Endometrium (tissue), 2 donors: ENCODE data around the gene KRTAP5-9.
"Not testable (repeated sequence)": the region's sequence is repeated elsewhere in the genome, so short reads cannot be mapped to it uniquely, and the experiment has no call there.

ENCODE experiments used
- FAIRE-seq: peaks from 2 replicates; lab custom pipeline; 2012; peaks lifted over from hg19 to GRCh38; lab: Jason Lieb, UNC
- donor health status: control.
- donor health status: control.

Gene KRTAP5-9

GRCh38 chr11:71563406-71563805, 15.2 kb downstream of the KRTAP5-9 start:
- FAIRE-seq, result no peak

GRCh38 chr11:71564430-71564829, 16.2 kb downstream of the KRTAP5-9 start:
- no peak for FAIRE-seq

GRCh38 chr11:71565263-71565662, 17.0 kb downstream of the KRTAP5-9 start, which contains the start of gene KRTAP5-10:
Gene KRTAP5-10, plus strand, starts transcription at chr11:71565563. Its CDS starts 25 bp downstream, at chr11:71565588.
- FAIRE-seq, result no peak

DNA sequence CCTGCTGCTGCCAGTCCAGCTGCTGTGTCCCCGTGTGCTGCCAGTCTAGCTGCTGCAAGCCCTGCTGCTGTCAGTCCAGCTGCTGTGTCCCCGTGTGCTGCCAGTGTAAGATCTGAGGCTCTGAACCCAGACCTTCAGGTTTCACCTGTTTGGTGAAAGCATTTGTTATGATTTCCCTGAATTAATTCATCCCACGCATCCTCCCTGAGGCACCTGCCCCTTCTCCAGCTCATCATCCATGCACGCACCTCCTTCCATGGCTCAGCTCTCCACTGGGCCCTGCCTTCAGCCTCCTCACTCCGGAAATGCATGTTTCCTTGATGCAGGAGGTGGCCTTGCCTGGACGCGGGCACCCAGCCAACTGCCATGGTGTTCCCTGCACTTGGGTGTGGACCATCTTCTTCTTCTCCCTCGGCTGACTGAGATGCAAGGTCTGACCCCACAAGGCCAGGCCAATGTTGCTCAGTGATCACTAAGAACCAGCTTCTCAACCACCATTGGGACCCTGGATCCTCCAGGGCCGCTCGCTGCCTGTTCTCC, 17.9 kb downstream of the KRTAP5-9 start:
- FAIRE-seq, result no peak

DNA sequence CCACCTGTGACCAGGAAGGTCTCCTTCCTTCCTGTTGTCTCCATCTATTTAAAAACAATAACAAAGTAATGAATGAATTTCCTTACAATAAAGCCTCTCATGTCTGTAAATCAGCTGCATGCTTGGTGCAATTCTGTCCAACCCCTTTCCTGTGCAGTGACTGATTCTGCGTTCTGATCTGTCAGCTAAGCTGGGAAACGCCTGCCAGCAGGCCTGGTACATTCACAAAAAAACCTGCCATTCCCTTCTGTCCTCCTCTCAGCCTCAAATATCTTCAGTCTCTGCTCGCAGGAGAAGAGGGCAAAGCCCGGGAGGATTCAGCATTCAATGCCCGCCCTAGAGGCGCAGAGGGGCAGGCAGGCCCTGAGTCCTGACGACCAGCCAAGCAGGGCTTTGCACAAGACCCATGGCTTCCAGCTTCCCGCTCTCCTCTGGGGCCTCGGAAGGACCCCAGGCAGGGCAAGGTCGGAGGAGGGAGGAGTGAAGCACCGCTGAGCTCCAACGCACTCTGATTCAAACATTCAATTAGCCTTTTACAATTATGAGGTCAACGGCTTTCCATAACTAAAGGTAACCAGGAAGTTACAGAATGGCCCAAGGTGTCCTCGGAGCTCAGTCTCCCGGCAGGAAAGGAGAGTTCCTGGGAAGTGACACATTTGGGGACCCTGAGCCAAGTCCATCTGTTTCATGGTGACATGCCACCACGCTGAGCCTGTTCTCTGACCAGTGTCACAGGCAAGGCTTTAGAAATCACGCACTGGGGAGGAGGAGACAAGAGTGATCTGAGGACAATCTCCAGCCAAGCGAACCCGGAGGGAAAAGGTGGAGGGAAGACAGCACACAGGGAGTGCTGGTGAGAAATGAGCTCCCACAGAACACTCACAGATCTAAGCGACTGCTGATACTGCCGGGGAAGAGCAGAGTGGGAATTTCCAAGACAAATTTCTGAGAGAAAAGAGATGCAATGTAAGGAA, 18.7 kb downstream of the KRTAP5-9 start:
- not testable (repeated sequence) for FAIRE-seq

DNA sequence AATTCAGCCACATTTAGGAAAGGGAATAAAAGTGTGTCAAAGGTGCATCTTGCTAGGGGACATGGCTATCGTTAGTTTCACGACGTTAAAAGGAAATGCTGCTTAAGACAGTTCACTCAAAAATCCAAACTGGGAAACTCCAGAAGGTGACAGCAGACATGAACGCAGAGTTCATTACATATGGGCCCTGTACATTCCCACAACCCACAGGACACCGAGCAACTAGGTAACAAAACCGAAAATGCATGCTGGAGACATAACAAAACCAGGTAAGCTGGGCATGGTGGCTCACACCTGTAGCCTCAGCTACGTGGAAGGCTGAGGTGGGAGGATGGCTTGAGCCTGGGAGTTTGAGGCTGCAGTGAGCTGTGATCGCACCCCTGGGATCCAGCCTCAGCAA, 19.4 kb downstream of the KRTAP5-9 start:
- not testable (repeated sequence) for FAIRE-seq

DNA sequence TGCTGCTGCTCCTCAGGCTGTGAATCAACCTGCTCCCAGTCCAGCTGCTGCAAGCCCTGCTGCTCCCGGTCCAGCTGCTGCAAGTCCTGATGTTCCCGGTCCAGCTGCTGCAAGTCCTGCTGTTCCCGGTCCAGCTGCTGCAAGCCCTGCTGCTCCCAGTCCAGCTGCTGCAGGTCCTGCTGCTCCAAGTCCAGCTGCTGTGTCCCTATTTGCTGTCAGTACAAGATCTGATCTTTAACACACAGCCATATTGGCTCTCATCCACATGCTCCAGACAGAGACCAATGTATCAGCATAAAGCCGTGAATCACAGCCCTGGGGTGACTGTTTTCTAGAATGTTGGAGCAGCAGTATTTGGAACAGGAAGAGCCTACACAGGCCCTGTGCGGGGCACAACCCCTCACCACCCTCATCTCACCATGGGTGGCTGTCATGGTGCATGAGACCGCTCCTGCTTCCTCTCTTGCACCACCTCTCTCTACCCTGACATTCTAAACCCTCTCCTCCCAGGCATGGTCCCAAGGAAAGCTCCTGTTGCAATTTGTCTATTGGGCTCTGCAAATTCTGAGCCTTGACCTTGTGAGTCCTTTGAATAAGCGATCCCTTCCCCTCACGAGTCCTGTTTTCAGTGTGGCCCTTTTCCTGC, 20.6 kb downstream of the KRTAP5-9 start:
- FAIRE-seq, result no peak

GRCh38 chr11:71571101-71571850, 23.1 kb downstream of the KRTAP5-9 start:
- not testable (repeated sequence) for FAIRE-seq

- FAIRE-seq, result no peak
Measured at GRCh38 chr11:71572811-71573210, 24.6 kb downstream of the KRTAP5-9 start.

DNA sequence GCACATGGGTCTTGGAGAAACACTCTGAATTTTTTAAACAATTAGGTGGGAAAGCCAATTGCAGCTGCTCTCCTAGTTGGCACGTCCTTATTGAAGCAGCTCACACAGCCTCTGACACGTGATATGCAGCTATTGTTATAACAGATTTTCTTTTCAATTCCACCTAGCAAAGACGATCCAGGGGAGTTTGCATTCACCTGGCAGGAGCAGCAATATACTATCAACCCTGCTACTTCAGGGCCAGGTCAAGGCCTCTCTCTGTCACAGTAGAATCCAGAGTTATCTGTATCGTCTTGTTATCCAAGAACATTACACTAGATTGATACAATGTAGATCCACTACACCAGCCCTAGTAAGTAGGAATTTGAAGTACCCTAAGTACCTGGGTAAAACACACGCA, 26.2 kb downstream of the KRTAP5-9 start:
- no peak for FAIRE-seq

DNA sequence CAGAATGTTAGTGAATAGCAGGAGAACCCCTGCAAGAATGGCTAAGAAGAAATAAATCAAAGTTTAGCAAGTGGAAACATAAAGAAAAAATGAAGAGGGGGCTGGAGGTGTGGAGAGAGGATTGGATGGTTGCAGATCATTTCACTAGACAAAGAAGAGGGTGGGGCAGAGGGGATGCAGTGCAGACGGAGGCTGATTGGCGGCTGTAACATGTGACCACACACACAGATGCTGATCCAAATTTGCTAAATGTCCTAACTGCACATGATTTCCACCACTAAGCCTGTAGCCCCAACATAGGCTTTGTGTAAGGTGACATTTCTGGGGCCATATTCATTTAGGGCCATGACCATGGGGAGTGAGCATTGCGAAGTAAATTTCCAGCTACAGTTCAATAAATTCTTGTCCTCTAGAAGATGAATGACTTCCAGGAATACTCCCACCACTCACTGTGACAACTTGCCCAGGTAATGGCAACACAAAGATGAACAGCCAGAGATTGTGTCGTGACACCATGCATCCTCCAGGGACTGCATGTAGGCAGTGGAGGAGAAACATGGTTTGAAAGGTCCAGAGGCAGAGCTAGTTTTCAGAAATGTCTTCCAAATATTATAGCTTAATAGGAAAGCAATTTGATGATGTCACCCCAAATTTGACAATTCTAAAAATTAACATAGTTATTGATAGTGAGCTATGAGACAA, 27.7 kb downstream of the KRTAP5-9 start:
- FAIRE-seq, result no peak

- FAIRE-seq, result not testable (repeated sequence)
Measured at GRCh38 chr11:71576688-71577465, 28.7 kb downstream of the KRTAP5-9 start.

- no peak for FAIRE-seq
Measured at GRCh38 chr11:71577469-71578004, 29.3 kb downstream of the KRTAP5-9 start.

- FAIRE-seq, result not testable (repeated sequence)
Measured at GRCh38 chr11:71579513-71579912, 31.3 kb downstream of the KRTAP5-9 start.

GRCh38 chr11:71580057-71581003, 32.1 kb downstream of the KRTAP5-9 start:
- FAIRE-seq, result no peak

- FAIRE-seq, result no peak
Measured at GRCh38 chr11:71581826-71582225, 33.6 kb downstream of the KRTAP5-9 start.

GRCh38 chr11:71582309-71582895, 34.2 kb downstream of the KRTAP5-9 start, which contains the start of gene KRTAP5-11:
Gene KRTAP5-11, minus strand, starts transcription at chr11:71582875. Its CDS starts 38 bp downstream, at chr11:71582837.
- no peak for FAIRE-seq

- FAIRE-seq, result not testable (repeated sequence)
Measured at GRCh38 chr11:71582969-71583368, 34.7 kb downstream of the KRTAP5-9 start.

GRCh38 chr11:71585673-71586072, 37.5 kb downstream of the KRTAP5-9 start:
- FAIRE-seq, result not testable (repeated sequence)
